GM12878 (cell line): ENCODE measurements around the gene CEP126. TPM values are rescaled to one million over a fixed set of nuclear protein-coding genes. Genes with fewer than 3 reads are reported as not detected.

Experiments
- ATAC-seq: fragments of 200-7000 bp; cut with Tn5 transposase; 3 replicates; pipeline ENCODE4 v1.9.1; 2020; ENCODE audit warnings: mild to moderate bottlenecking, moderate library complexity
- BruUV-seq: library from RNA; stranded (reverse); fragments of 400-500 nt; replicated peaks from 2 replicates; lab custom pipeline; 2021; lab: Mats Ljungman, UMichigan
- CTCF ChIA-PET: fragments of 300-600 bp; sonication (Branson Sonifier 250); formaldehyde crosslinking; extraction: SDS; loops from one replicate; lab custom pipeline; 2021; ENCODE audit warnings: inconsistent platforms; lab: Yijun Ruan, JAX
- POLR2A ChIA-PET: fragments of 350-600 bp; formaldehyde crosslinking; extraction: SDS; loops from one replicate; lab custom pipeline; 2021; ENCODE audit warnings: inconsistent platforms; lab: Charles Lee
- RAD21 ChIA-PET: fragments of 300-600 bp; sonication (Branson Sonifier 250); formaldehyde crosslinking; loops from one replicate; lab custom pipeline; 2023; ENCODE audit warnings: antibody characterized with exemption; ENCODE audit not compliant: unreplicated experiment; lab: Charles Lee
- SMC1A ChIA-PET: fragments of 300-600 bp; sonication (Branson Sonifier 250); formaldehyde crosslinking; loops from one replicate; lab custom pipeline; 2023; ENCODE audit not compliant: unreplicated experiment, uncharacterized antibody; lab: Charles Lee
- DNase-seq: peaks from one replicate; pipeline ENCODE4 v3.0.0-alpha.2; 2011; ENCODE audit warnings: low read depth, low spot score
- FAIRE-seq: peaks from 3 replicates; lab custom pipeline; 2011; peaks lifted over from hg19 to GRCh38; lab: Jason Lieb, UNC
- H2AFZ ChIP-seq: 2 replicates; pipeline ENCODE4 v1.6.0; 2011; ENCODE audit warnings: low read depth, low read length, control low read depth; ENCODE audit not compliant: control insufficient read depth
- H3K27ac ChIP-seq: 2 replicates; pipeline ENCODE4 v1.5.1; 2011; ENCODE audit warnings: control low read depth; ENCODE audit not compliant: control insufficient read depth, insufficient read depth
- H3K27me3 ChIP-seq, 2 experiments: replicated peaks in 1 of 2; 2 replicates each; pipeline versions ENCODE4 v1.6.0 to v1.6.1; 2011; ENCODE audit warnings: low read length in 1 of 2; ENCODE audit not compliant: control insufficient read depth in 2 of 2, insufficient read depth in 2 of 2
- H3K36me3 ChIP-seq, 2 experiments: 2 replicates each; pipeline ENCODE4 v1.5.1; 2011; ENCODE audit warnings: low read length in 1 of 2; ENCODE audit not compliant: control insufficient read depth in 2 of 2, insufficient read depth in 2 of 2
- H3K4me1 ChIP-seq: 2 replicates; pipeline ENCODE4 v1.6.1; 2011; ENCODE audit warnings: mild to moderate bottlenecking, low read length, moderate library complexity, mixed read lengths; ENCODE audit not compliant: control insufficient read depth, insufficient read depth
- H3K4me2 ChIP-seq: 2 replicates; pipeline ENCODE4 v1.6.0; 2011; ENCODE audit warnings: control low read depth; ENCODE audit not compliant: control insufficient read depth, insufficient read depth
- H3K4me3 ChIP-seq: fragments of 200-600 bp; sonication (generic); 2 replicates; pipeline ENCODE4 v1.5.1; 2016
- H3K79me2 ChIP-seq: 2 replicates; pipeline ENCODE4 v1.6.0; 2011; ENCODE audit warnings: low read length; ENCODE audit not compliant: control insufficient read depth, insufficient read depth
- H3K9ac ChIP-seq: 2 replicates; pipeline ENCODE4 v1.8.0; 2011; ENCODE audit warnings: low read length, control low read depth, mixed read lengths; ENCODE audit not compliant: control insufficient read depth, insufficient read depth
- H3K9me3 ChIP-seq: replicated peaks from 3 replicates; pipeline ENCODE4 v1.5.1; 2011; ENCODE audit warnings: mild to moderate bottlenecking, low read length; ENCODE audit not compliant: control insufficient read depth, insufficient read depth
- H4K20me1 ChIP-seq: 2 replicates; pipeline ENCODE4 v1.6.0; 2011; ENCODE audit not compliant: control insufficient read depth, insufficient read depth
- CHD2 ChIP-seq: IDR thresholded peaks from 2 replicates; pipeline ENCODE4 v1.6.1; 2011; ENCODE audit warnings: low read depth, low read length, improper control_type of control experiment, borderline replicate concordance
- E2F8 ChIP-seq: fragments of 450-650 bp; IDR thresholded peaks from 2 replicates; pipeline ENCODE4 v1.6.1; 2018; ENCODE audit warnings: mild to moderate bottlenecking, low read depth, moderate library complexity; ENCODE audit not compliant: partially characterized antibody
- FOXM1 ChIP-seq: IDR thresholded peaks from 2 replicates; pipeline ENCODE4 v1.6.1; 2012; ENCODE audit warnings: low read depth, mild to moderate bottlenecking, inconsistent platforms, low read length, moderate library complexity
- MTA3 ChIP-seq: IDR thresholded peaks from 2 replicates; pipeline ENCODE4 v1.6.1; 2012; ENCODE audit warnings: low read length, inconsistent platforms, borderline replicate concordance
- RUNX3 ChIP-seq: IDR thresholded peaks from 2 replicates; pipeline ENCODE4 v1.6.1; 2012; ENCODE audit warnings: low read length, inconsistent platforms
- SMAD5 ChIP-seq: IDR thresholded peaks from 2 replicates; pipeline ENCODE4 v1.6.1; 2016; ENCODE audit warnings: antibody characterized with exemption, low read depth
- WRNIP1 ChIP-seq: IDR thresholded peaks from 2 replicates; pipeline ENCODE4 v1.6.1; 2011; ENCODE audit warnings: low read depth, low read length, improper control_type of control experiment, borderline replicate concordance
- ZNF207 ChIP-seq: fragments of 450-650 bp; IDR thresholded peaks from 2 replicates; pipeline ENCODE4 v1.6.1; 2014; ENCODE audit warnings: antibody characterized with exemption, mild to moderate bottlenecking, borderline replicate concordance
- ZNF687 ChIP-seq: fragments of 450-650 bp; IDR thresholded peaks from 2 replicates; pipeline ENCODE4 v1.6.1; 2017; ENCODE audit warnings: mild to moderate bottlenecking, moderate library complexity
- ZZZ3 ChIP-seq: IDR thresholded peaks from 2 replicates; pipeline ENCODE4 v1.6.1; 2011; ENCODE audit warnings: low read depth; ENCODE audit not compliant: control insufficient read depth, insufficient read length
- WGBS: methylation state at CpG from one replicate; pipeline ENCODE4 v1.1.6; 2016; ENCODE audit warnings: low lambda C conversion rate; ENCODE audit not compliant: insufficient replicate concordance, insufficient coverage; ENCODE audit errors: missing lambda C conversion rate; 5-methylcytosine and 5-hydroxymethylcytosine counted together
- in situ Hi-C: fragments of 300-500 bp; cut with MboI; formaldehyde crosslinking; loops from 9 replicates; pipeline ENCODE4 v1.14.3; 2018; ENCODE audit warnings: mixed read lengths
- intact Hi-C: fragments of 100-400 bp; cut with micrococcal nuclease; formaldehyde crosslinking; loops from one replicate; pipeline ENCODE4 v1.14.2; 2022; ENCODE audit not compliant: unreplicated experiment
- polyA plus RNA-seq, 11 experiments: library from polyadenylated mRNA; depleted of rRNA in 4 of 11; unstranded in 6 of 11; stranded (reverse) in 5 of 11; fragments of >200 nt; fragmentation: Nextera tagmentation in 4 of 11; fragmentation: Illumina TruSeq in 1 of 11; extraction: Ambion mirVana in 4 of 11; extraction: Trizol in 1 of 11; gene quantifications; 1 replicate in 1 of 11; 2 replicates in 10 of 11; pipeline versions ENCODE4 v1.2.1 to v1.2.3, GENCODE V29; 2011 to 2016; ENCODE audit warnings: inconsistent platforms in 2 of 11, missing spikeins in 2 of 11, low read depth in 1 of 11
- total RNA-seq, 4 experiments: library from RNA; depleted of rRNA in 3 of 4; stranded (reverse); fragments of >200 nt in 3 of 4; fragmentation: Illumina TruSeq in 1 of 4; extraction: Trizol in 1 of 4; gene quantifications; 2 replicates each; pipeline versions ENCODE4 v1.2.1 to v1.2.3, GENCODE V29; 2013 to 2021

Gene CEP126
- total and polyA plus RNA-seq, 10 of the 15 experiments (the other 5 are each of a cell fraction or from before 2014, with no cell fraction given), result 0.01 TPM; not detected in 8

DNA sequence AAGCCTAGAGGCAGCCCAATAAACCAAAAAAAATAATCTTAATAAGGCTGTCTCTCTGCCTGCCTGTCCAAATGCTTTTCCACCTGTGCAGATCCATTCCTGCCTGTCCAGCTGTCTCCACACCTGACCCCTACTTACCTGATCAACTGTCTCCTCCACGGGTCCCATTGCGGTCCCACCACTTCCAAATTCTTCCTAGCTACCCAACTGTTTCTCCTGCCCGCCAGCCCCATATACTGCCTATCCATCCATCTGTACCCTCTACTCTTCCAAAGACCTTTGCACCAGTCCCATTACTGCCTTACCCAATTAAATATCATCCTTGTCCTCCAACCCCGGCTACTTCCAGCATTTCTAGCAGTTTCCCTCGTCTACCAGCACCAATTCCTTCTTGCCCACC is 40.9 kb downstream of the CEP126 start:
- ATAC-seq, result no peak
- FAIRE-seq, result no peak
- in situ Hi-C loops, result loop anchor here (10.0 kb wide), 1 partner anchor 59 kb away; no protein-coding TSS in a partner anchor
- CTCF ChIA-PET, result interaction anchor here (1.6 kb wide), 1 partner anchor 52 kb away, joined by 5 read pairs; no protein-coding TSS in a partner anchor
- H3K79me2 ChIP-seq, result no peaks in the 10 kb centered on the region
- no peaks in the 10 kb centered on the region for H3K36me3 ChIP-seq
- H2AFZ ChIP-seq, result no peak overlapping the region
- intact Hi-C loops, result no loop called here
- no peak overlapping the region for H3K27ac ChIP-seq
- DNase-seq, result no peak
- no peaks in the 10 kb centered on the region for H3K4me1 ChIP-seq
- SMC1A ChIA-PET, result interaction anchor here (0.7 kb wide), 1 partner anchor 10 kb away, joined by 3 read pairs; no protein-coding TSS in a partner anchor
- POLR2A ChIA-PET, result no interaction called here
- no peak overlapping the region for H3K4me2 ChIP-seq
- H3K9me3 ChIP-seq, result no peaks in the 10 kb centered on the region
- TF ChIP-seq SMAD5, result no peak
- TF ChIP-seq ZNF687, result no peak
- no peak for TF ChIP-seq ZZZ3
- no peak for TF ChIP-seq MTA3
- no peak for TF ChIP-seq CHD2
- TF ChIP-seq RUNX3, result no peak
- TF ChIP-seq ZNF207, result no peak
- TF ChIP-seq FOXM1, result no peak
- no peak for TF ChIP-seq WRNIP1
- no peak for TF ChIP-seq E2F8
- no TSS peak for BruUV-seq
- H3K27me3 ChIP-seq, result no peaks in the 10 kb centered on the region
- RAD21 ChIA-PET, result no interaction called here
- no peak overlapping the region for H3K4me3 ChIP-seq
- H3K9ac ChIP-seq, result no peak overlapping the region
- WGBS, result 20% methylated on average over 5 of the region's 5 CpGs
- H4K20me1 ChIP-seq, result no peaks in the 10 kb centered on the region
